SIG-M5 treated with dmso at 0.1 percent for 504 hours (cell line): Measurements from ENCODE around the gene CLEC16A.

Experiments
- DNase-seq: peaks from one replicate; lab custom pipeline; 2025; ENCODE audit not compliant: unreplicated experiment; lab: John Stamatoyannopoulos, UW

The CLEC16A gene

DNA sequence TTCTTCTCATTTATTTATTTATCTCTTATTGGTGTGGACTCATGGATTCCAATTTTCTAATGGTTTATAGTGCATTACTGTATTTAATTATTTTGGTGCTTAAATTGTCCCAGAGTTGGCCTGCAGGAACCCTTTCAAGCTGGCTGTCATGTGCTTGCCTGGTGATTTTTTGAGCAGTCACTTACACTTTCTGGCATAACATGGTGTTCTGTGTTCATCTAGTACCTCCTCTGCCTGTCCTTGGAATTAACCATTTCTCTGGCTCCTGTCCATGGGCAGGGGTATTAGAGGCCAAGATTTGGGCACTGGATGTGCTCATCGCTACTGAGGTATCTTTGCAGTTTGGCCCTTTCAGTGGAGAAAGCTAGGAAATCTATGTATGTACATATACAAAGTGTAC, 67.0 kb downstream of the CLEC16A start:
- DNase-seq, result no peak

DNA sequence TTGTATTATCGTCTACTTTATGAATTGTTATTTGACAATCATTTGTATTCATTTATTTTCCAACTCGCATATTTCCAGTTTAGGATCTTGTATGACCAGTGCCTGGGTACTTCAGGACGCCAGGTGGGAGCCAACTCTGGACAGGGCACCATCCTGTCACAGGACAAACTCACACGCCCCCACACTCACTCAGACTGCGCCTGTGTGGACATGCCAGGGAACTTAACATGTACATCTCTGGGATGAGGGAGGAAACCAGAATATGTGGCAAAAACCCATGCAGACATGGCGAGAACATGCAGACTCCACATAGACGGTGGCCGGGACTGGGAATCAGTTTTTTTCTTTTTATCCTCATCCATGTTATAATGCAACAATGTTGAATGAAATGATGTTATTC, 68.5 kb downstream of the CLEC16A start:
- no peak for DNase-seq

DNA sequence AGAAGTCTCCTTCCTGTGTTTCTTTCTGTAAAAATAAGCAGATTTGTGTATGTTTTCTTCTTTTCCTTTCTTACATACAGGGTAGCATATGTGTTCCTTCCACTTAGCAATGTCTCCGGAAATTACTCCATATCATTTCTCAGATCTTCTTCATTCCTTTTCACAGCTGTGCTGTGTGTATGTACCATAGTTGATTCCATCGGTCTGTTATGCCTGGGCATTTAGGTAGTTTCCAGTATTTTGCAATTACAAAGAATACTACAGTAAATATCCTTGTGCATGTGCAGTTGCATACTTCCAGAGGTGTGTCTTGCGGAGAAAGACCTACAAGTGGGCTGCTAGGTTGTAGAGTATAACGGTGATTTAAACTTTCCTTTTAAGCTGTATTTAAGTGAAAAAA, 69.8 kb downstream of the CLEC16A start:
- DNase-seq, result no peak

DNA sequence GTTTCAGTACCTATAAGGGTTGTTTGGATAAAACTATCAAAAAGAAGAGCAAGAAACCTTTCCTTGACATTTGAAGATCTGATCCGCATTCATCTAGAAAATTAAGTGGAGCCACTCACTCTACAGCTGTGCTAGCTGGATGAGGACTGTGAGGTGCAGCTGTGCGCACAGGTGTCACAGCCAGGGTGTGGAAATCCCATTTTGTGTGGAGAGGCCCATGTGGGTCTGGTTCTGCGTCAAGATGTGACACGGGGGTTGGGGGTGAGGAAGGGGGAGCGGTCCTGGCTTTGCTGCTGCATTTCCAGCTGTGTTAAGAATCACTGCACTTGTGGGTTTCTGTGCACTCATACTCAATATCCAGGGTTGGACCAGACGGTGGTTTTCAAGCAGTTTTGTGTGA, 70.7 kb downstream of the CLEC16A start:
- no peak for DNase-seq

DNA sequence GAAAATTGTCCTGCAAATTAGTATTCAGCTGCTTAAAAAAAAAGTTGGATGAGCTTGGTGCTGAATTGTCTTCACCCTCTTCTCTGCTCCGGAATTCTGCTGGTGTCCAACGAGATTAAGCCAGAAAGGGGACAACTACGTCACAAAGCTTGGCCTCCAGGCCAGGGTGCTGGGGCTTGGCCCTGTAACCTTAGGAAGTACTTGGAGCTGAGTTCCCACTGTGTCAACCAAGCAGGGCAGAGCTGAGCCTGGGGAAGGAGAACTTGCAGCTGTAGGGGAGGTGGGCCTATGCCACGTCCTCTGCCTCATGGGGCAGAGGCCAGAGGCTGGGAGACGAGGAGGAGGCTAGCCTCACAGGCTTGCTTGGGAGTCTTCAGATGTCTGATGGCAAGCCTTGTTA, 71.2 kb downstream of the CLEC16A start:
- no peak for DNase-seq

DNA sequence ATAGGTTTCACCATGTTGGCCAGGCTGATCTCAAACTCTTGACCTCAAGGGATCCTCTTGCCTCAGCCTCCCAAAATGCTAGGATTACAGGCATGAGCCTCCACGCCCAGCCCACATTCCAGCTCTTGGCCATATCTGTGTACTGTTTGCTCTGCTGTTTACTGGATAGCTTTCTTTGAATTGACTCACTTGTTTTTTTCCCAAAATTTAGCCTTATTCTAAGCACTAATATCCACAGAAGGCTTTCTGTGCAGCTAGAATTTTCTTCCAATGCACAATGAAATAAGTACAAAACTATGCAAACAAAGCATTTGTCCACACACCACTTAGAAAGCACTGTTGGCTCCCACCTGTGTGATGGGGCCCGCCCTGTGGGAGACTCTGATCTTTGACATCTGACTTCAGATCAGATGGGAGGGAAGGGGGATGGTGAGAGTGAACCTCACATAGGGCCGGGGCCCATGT, 72.2 kb downstream of the CLEC16A start:
- no peak for DNase-seq

DNA sequence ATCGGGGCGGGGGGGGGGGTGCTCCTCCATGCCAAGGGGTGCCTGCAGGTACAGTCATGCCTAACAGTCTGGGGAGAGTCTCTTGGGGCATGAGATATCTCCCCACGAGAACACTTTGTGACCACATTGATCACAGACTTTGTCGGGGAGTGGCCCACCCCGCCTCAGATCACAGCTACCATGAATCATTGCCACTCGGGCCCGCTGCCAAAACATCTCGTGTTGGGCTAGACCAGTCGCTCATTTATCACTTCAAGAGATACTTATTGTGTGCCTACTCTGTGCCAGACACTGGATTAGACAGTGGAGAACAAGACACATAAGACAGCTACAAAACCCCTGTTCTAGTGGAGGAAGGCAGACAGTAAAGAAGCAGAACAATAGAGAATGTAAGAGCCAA, 72.6 kb downstream of the CLEC16A start:
- DNase-seq, result no peak

DNA sequence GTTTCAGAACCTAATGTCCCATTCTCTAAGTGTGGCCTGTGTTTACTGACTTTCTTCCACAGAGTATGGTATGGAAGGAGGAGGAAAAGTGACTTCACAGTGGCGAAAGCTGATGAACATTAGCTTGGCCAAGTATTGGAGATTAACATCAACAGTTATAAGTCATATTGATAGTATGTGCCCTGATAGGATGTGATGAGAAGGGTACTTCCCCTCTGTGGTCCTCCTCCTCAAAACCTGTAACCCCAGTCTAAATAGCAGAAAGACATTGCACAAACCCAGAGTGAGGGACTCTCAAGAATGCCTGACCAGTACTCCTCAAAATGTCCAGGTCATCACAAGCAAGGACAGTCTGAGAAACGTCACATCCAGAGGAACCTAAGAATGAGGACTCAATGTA, 73.1 kb downstream of the CLEC16A start:
- DNase-seq, result no peak

DNA sequence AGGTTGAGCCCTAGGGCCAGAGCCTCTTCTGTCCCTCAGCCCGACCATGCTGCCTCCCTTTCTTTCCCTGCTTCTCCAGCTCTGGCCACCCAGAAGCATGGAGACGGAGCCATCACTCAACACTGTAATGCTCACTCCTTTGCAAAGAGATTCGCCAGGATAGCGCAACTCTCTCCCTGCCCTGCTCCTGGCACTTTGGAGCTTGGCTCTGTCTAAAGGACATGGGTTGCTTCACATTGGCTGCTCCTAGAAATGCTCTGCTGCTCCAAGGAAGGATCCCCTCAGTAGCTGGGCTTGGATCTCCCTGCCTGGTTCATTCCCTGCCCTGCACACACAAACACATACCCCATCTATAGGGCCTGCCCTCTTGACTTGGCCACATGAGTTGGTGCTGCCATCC, 76.0 kb downstream of the CLEC16A start:
- no peak for DNase-seq

DNA sequence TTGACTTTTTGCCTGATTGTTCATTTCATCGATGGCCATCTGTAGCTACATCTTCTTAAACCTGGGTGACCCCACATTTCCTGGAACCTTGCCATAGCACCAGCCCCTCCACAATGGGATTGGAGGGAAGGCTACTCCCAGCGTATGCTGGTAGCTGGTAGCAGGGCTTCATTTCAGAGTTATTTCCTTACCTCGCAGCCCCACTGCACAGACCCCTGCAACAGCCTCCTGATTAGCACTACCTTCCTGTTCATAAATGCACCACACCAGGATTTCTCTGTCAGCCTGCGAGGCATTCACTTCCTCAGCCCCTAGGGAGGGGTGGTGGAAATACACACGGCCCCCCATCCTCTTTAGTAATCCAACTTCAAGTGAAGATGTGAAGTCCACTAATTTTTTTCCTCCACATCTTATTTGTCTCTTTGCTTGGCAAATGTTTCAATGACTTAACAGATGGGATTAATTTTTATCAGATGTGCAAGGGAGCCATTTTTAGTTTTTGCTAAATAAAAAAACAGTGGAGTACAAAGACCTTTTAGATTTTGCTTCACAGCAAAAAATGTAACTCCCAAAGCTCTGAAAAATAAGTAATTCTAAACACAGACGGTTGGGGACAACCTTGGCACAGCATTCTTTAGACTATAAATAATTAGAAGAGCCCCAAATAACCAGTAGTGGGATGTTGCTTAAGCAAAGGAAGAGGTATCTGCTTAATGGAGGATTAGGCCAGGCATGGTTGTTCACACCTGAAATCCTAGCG, 76.6 kb downstream of the CLEC16A start:
- no peak for DNase-seq

DNA sequence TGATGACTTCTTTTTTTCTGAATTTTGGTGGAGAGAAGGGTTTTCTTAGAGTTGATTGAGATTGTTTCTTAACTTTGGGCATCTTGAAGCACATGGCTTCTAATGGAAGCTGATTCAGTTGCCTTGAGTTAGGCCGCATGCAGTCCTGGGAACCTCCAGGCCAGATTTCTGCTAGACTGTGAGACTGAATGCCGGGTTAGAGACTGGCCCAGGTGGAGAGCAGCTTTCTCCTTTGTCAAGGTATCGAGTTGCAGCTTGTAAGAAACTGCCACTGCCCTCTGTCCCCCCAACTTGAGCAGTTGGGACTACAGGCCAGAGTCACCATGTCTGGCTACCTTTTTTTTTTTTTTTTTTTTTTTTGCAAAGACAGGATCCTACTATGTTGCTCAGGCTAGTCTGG, 77.6 kb downstream of the CLEC16A start:
- DNase-seq, result no peak

DNA sequence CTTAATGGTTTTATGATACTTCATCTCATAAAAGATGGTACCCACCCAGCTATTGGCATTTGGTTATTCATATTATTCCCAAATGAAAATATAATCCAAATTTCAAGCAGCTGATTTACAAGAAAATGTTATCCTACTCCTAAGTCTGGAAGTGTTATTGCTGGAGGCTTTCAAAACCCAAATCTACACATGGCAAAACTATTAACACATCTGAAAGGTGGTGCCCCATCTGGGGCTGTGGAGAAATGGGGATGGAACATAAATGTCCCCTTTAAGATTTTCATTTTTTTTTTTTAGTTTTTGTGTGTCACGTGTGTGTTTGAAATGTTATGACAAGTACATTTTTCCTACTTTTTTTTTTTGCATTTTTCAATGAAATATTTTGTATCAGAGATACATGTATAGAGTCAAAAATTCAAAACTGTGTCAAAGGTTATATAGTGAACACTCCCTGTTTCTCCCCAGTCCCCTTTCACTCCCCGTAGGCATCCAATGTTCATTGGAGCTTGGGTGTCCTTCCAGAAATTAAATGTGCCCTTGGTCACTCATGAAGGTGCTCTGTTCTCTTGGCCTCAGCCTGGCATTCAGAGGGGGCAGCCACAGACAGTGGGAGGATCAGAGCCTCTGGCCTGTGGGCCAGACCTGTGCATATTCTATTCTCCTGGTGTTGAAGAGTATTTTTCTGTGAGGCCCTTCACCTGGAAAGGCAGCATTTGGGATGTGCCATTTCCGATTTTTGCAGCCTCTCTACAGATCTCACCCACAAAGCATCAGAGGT, 79.1 kb downstream of the CLEC16A start:
- no peak for DNase-seq

DNA sequence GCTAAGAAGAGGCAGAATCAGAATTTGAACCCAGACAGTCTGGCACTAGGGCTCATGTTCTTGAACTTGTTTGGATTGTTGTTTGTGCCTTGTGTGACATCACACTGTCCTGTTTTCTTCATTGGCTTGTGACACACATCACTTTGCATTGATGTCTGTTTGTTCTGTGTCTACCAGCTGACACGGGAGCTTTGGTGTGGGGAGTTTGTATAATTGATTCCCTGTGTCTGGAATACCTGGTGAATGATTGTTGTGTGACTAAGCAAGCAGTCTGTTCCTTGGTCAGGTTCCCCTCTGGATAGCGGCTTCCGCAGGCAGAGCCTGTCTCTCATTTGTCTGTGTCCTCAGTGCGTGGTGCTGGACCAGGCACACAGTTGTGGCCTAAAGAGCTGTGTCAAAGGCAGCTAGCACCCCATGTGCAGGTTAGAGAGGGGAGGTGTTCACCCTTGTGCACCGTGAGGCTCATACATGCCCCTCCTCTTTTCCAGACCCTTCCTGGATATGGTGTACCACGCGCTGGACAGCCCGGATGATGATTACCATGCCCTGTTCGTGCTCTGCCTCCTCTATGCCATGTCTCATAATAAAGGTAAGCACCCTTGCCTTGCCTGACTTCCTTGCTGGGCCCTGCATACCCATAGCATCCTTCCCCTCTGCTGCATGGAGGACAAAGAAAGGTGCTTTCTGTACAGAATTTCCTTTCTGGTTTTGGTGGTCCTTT, 80.1 kb downstream of the CLEC16A start:
- no peak for DNase-seq

DNA sequence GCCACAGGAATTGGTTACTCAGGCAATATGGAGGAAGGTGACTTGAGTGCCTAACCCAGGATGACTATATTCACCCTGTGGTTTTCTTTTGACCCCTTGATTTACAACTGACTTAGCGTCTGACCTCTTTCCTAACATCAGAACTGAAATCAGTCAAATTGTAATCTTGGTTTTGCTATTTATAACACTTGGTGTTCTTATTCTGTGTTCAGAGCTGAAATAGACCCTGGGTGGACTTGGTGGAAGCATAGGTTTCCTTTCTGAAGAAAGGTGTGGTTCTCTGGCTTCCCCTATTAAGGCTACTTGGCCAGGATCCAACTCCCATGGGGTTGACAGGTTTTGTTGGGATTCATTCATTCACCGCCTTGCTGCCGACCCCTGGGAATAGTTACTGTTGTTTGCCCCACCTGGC, 80.8 kb downstream of the CLEC16A start:
- DNase-seq, result no peak

DNA sequence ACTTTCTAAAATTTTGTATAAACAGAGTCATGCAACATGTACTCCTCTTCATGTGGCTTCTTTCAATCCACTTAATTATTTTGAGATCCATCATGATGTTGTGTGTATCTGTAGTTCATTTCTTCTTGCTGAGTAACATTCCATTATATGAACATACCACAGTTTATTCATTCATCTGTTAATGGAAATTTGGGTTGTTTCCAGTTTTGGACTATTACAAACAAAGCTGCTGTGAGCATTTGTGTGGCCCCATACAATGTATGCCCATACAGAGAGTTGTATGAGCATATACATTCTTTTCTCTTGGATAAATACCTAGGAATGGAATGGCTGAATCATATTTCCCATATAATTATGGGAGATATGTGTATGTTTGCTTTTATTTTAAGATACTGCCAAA, 85.6 kb downstream of the CLEC16A start:
- no peak for DNase-seq

DNA sequence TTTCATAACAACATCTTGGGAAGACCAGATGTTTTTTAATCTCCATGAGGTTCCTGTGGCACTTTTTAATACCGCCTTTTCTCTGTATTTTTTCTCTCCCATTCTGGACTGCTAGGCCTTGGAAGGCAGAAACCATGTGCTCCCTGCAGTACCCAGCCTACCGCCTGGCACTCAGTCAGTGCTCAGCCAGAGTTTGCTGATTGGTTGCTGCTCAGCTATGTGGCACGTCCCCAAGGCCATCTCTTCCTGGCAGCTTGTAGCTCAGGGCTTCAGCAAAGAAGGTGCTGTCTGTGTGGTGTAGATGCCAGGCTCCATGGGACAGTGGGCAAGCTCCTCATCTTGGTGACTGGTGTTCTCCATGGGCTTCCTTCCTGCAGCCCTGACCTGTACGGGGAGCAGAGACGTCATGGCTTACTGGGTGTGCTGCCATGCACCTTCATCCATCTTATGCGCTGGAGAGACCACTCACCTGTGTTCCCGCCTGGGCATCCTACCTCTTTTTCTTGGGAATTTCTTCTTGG, 86.7 kb downstream of the CLEC16A start:
- DNase-seq, result no peak

DNA sequence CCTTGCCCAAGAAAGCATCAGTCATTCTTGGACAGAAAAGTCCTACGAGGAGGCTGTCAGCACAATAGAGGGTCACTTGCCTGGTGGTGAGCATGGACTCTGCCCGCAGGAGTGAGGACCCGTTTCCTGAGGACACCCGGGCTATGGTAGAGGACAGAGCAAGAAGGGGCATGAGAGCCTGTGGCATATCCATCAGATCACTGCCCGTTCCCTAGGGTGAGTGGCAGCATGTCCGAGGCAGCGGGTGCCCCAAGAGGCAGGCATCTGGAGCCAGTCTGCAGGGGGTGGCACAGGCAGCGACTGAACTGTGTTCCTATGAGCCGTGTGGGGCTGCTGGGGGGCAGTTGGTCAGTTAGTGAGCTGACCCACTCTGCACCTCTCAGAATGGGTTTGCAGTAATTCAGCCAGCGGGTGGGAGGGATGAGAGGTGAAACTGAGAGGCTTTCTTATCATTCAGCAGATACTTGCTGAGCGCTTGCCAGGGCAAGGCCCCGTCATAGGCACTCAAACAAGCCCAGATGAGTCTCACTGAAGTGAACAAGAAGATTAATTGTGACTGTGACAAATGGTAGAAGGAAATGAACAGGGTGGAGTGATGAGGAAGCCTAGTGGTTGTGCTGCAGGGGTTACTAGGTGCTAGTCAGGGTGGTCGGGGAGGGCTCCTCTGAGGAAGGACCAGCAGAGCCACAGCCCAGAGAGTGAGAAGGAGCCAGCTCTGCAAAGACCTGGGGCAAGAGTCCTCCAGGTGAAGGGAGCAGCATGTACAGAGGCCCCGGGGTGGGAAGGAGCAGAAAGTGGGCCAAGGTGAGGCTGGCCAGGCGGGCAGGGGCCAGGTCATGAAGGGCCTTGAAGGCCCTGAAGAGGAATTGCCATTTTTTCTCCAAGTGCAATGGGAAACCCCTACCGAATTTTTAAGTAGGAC, 87.9 kb downstream of the CLEC16A start:
- DNase-seq, result no peak

DNA sequence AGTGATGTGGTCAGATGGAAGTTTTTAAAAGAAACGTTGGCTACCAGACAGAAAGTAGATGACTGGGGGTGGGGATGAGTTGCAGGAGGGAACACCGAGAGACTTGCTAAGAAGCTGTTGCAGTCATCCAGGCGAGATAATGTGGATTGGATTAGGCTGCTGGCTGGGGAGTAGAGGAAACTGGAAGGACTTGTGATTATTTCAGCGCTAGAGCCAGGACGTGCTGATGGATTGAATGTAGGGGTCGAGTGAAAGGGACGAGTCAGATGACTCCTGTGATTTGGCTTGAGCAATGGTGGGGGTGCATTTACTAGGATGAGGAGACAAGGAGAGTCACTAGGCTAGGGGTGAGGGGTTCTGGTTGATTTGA, 88.5 kb downstream of the CLEC16A start:
- no peak for DNase-seq

DNA sequence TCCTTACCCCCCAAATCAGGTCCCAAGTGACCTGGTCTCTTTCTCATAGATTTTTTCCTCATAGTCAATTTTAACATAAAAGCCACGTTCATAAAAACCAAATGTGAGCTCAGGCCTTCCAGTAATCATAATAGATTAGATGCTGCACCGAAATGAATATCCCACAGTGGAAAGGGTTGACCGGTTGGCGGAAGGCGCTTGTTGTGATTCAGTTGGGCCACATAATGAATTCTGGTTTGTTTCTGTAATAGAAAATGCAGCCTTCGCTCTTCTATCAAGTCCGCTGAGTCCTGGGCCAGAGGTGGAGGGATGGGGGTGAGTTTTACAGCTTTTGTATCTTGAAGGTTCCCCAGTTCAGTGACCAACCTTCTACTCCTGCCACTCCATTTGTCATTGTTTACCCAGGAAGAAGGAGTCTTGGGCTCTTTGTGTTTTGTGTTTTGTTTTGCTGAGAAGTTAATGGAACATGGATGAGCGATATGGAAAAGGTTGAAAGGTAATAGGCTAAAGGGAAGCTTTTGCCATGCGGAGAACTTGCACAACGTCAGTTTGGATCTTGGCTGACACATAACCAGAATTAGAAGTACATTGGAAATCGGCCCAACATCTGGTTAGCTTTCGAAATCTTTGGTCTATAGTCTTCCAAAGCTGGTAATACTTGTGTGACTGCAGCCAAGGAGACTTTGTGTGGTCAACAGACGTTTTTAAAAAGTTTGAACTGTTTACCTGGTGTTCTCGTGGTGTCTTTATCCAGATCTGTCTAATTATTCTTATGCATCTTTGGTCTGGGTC, 89.5 kb downstream of the CLEC16A start:
- DNase-seq, result no peak

DNA sequence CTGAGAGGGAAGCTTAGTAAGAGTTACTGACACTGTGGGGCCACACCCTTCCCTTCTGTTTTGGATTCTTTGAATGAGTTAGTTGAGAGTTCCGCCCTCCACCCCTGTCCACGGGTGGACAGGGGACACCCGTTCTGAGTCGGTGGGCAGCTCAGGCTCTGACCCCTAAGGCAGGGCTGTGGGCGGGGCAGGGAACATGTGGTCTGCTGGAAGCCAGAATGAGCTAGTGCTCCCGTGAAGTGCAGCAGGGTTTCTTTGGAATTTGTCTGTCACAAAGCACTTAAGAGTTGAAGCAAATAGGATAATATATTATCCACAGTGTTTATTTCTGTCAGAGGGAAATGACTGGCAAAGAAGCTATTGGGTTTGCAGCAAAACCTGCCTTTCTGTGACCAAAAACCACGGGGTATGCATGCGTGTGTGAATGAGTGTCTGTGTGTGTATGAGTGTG, 90.1 kb downstream of the CLEC16A start:
- DNase-seq, result no peak
